Measurements from ENCODE around the gene IL16. TPM values are rescaled to one million over a fixed set of nuclear protein-coding genes. Genes with fewer than 3 reads are reported as not detected.

IL16 gene
- total RNA-seq, 4 donors from 2014 or later = 28.1 to 40.8 (median 37.1) TPM

- no peak for TF ChIP-seq CTCF (IDR thresholded peaks at IDR 0.05; ENCODE audit: low read depth)
These were observed 163.8 kb downstream of the IL16 start for GRCh38 chr15:81360491-81360890.

- TF ChIP-seq CTCF (IDR thresholded peaks at IDR 0.05; ENCODE audit: low read depth) = no peak
These were observed 165.2 kb downstream of the IL16 start for GRCh38 chr15:81361891-81362290.

GRCh38 chr15:81362790-81363189 lies 166.1 kb downstream of the IL16 start:
- no peak for TF ChIP-seq CTCF (IDR thresholded peaks at IDR 0.05; ENCODE audit: low read depth)

- no peak for TF ChIP-seq CTCF (IDR thresholded peaks at IDR 0.05; ENCODE audit: low read depth)
These were observed 166.6 kb downstream of the IL16 start for GRCh38 chr15:81363276-81363675.

Other genes with a start within 250 kb of the IL16 start
- 10 to 100 TPM; 18.8 to 22.7 (median 21.5) TPM for gene MESD, start 207.1 kb upstream of the IL16 start, total RNA-seq
- gene TLNRD1, start 196.0 kb upstream of the IL16 start, total RNA-seq = 10 to 100 TPM; 10.3 to 33.5 (median 11.9) TPM
- gene CFAP161, start 62.6 kb upstream of the IL16 start, total RNA-seq = under 1 TPM in 2 of 4 donors, not detected in 2; 0.49 to 0.68 TPM
- gene STARD5, start 127.3 kb downstream of the IL16 start, total RNA-seq = 1 to 10 TPM; 1.3 to 5.8 (median 3.1) TPM
- not detected for gene TMC3, start 177.3 kb downstream of the IL16 start, total RNA-seq